Measurements from ENCODE around the gene SLC46A3.

DNA sequence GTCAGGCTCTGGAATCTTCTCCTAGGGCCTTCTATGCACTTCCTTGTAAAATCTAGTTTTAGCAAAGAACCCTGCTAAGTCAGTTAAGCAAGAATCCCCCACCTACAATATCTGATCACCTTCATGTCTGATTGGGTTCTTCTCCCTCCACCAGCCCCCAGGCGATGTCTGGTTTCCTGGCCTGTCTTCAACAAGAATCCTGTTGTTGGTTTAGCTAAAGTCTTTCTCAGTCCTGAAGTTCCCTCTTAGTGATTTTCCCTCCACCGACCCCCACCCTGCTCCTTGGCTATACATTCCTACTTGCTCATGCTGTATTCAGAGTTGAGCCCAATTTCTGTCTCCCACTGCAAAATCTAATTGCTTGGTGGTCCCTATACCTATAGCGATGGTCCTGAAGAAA, 35.2 kb upstream of the SLC46A3 start:
- no peak for TF ChIP-seq POLR2A (IDR thresholded peaks at IDR 0.05; ENCODE audit: low read length)
- no peak for TF ChIP-seq GATA1 (IDR thresholded peaks at IDR 0.05; ENCODE audit: low read depth, low read length)

All from erythroblast (primary cell).